GM19324 (cell line): ENCODE results near the gene ADCY10.

Source experiments
- ATAC-seq: cut with Tn5 transposase; IDR thresholded peaks from one replicate; pipeline ENCODE4 v1.9.1; 2021; ENCODE audit warnings: mild to moderate bottlenecking, moderate library complexity; ENCODE audit not compliant: unreplicated experiment, low FRiP score

Gene ADCY10

DNA sequence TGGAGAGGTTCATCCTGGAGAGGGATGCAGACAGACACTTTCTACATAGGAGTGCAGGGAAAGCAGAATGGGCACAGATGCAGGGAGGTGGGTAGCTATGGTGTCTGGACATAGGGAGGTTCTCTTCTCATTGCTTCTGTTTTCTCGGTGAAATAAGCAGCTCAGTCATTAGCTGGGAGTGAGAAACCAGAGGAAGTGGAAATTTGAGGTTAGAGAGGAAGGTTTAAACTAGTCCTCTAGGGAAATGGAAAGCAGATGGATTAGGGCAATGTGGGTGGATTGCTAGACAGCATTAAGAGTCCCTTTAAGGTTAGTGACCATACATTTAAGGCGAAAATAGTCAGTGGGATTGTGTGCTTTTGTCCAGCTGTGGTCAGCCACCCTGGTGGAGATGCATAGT lies 152.5 kb downstream of the ADCY10 start:
- no peak for ATAC-seq
